ENCODE measurements around the gene TMA7B.
"Not testable (repeated sequence)": the region's sequence is repeated elsewhere in the genome, so short reads cannot be mapped to it uniquely, and the experiment has no call there.

The TMA7B gene

DNA sequence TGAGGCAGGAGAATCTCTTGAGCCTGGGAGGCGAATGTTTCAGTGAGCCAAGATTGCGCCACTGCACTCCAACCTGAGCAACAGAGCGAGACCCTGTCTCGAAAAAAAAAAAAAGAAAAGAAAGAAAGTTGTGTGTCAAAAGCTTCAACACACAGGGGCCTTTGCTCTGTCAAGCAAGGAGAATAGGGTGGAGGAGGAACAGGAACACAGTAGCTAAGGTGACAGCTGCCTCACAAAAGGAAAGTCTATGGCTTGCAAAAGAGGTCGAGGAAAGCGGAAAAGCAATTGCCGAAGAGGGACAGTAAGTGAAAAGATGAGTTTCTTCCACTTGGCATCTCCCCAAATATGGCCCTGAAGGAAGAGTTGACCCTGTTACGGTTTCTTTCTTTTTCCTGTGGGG, 26.5 kb upstream of the TMA7B start:
- no peak for DNase-seq

DNA sequence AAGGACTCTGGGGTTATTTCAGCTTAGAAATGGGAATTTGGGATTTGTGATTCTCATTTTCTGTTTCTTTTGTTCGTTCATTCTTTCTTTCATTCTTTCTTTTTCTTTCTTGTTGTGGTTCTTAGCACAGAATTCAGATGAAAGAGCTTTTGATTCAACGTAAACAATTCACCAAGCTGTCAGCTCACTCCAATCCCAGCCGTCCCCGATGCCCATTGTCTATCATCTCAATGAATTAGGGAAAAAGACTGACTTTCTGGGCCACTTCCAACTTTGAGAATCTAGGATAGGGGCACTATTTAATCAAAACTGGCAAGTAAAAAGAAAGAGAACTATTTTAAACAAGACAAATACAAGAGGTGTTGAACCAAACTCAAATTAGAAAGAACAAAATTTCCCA, 25.1 kb upstream of the TMA7B start:
- no peak for DNase-seq

DNA sequence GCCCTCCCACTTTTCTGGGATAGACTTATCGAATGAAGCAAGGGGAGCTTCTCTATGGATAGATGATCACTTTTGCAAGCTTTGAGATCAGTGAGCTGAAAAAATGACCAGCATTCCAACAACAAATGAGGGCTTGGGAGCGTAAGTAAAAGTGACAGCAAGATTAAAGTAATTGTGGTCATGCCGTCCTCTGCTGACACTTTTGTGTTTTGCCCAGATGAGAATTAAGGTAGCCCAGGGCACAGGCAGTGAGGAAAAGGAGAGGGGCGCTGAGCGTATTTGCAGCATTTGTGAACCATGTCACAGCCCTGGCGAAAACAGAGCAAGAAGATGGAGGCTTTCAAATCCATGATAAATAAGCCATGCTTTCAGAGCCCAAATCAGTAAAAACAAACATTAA, 24.6 kb upstream of the TMA7B start:
- no peak for DNase-seq

DNA sequence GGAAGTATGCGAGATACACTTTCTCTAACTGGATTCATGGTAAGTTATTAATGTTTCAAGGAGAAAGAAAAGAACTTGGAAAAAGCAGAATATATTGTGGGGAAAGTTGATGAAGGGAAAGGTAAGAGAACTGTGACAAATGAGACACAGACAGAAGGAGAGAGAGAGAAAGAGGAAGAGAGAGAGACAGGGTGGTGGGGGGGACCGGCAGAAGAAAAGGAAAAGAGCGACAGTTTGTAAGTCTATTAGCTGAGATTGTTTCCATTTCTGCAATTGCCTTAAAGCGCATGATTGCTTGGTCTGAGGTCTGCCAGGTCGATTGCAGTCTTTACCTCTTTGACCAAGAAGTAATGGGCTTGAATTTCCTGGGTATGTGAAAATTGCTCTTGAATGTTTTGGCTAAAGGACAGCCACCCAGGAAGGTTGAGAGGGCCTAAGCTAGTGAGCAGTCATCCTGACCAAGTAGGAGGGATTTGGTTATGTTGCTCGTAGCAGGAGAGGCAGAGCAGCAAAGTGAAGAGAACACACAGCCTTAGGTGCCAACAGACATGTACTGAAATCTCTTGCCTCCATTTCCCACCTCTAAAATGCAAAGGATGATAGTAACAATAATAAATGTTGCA, 23.6 kb upstream of the TMA7B start:
- DNase-seq = no peak

DNA sequence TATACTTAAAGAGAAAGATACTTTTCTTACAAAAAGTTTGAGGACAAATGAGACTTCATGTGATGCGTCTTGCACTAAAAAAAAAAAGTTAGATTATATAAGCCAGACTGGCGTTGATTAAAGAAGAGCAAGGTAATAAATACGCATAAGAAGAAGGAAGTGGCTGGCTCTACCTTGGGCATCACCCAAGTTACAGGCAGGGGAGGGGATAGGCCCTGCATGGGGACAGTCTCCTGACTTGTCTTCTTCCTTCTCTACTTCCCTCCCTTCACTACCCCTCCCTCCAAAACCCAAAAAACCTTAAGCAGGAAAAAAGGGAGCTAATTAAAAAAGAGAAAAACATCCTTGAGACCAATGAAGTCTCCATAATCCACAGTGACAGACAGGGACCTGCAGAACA, 22.3 kb upstream of the TMA7B start:
- no peak for DNase-seq

DNA sequence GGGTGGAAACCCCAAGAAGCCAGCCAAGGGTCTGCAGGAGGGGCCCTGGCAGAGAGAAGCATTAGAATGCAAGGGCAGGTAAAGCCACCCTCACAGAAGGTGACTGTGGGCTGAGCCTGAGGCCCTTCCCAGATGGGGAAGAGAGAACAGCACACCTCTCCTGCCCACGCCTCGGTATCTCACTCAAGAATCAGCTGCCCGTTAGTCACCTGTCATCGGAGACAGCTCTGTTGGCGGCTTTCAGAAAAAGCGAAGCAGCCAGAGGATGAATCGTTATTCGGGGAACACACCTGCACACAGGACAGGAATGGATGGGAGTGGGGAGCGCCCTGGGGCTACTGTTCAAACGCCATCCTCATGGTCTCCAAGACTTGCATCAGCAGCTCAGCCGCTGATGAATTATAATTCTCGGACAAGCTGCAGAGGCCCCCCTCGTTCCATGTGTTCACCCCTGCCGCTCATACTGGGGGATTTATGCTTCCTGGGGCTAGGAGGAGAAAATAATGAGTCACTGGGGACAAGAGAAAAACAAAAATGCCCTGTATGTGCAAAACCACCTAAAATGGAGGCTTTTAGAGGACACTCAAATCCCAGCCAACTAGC, 21.6 kb upstream of the TMA7B start:
- no peak for DNase-seq

DNA sequence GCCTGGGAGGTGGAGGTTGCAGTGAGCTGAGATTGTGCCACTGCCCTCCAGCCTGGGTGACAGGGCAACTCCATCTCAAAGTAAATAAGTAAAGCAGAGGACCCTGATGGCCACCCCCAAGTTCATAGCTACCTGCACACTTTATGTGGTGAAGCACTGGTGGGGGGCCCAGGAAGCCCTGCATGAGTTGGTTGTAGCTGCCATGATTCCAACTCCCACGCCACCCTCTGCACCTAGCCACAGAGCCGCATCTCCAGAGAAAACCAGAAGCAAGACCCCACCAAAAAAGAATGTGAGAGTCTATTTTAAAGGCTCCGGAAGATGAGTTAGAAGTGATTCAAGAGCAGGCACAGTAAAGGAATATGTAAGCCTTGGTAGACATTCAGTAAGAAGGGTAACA, 20.4 kb upstream of the TMA7B start:
- DNase-seq = no peak

DNA sequence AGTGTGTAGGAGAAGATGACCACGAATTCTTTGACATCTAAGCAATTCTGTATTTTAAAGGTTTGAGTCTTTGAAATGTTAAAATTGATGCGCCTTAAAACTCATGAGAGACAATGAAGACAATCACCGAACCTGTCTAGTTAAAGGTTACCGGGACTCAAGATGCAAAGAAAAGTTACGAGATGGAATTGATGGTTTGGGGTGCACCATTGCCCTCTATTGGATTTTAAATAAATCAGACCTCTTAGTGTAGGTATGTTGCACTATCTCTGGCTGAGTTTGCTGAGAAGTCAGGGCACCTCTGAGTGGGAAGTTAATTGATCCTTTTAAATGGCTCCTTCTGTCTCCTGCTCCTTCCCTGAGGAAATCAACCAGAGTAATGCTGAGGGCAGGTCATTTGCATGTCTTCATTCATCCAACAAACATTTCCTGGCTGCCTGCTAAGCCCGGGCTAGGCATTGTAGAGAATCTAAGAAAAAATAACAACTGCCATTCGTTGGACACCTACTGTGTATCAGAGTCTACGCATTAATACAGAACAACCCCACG, 19.4 kb upstream of the TMA7B start:
- DNase-seq = no peak

DNA sequence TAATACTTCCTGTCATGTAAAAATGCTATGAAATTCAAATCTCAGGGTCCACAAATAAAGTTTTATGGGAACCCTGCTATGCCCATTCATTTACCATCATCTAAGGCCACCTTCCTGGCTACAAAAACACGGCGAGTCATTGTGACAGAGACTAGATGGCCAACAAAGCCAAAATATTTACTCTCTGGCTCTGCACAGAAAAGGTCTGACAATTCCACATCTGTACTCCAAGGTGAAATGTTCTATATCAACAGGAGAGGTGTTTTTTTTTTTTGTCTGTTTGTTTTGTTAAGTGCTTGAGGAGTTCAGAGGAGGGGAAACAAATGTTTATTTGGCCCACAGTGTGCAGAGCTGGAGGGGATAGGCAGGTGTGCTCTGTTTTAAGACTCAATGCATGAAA, 18.6 kb upstream of the TMA7B start:
- DNase-seq = no peak

DNA sequence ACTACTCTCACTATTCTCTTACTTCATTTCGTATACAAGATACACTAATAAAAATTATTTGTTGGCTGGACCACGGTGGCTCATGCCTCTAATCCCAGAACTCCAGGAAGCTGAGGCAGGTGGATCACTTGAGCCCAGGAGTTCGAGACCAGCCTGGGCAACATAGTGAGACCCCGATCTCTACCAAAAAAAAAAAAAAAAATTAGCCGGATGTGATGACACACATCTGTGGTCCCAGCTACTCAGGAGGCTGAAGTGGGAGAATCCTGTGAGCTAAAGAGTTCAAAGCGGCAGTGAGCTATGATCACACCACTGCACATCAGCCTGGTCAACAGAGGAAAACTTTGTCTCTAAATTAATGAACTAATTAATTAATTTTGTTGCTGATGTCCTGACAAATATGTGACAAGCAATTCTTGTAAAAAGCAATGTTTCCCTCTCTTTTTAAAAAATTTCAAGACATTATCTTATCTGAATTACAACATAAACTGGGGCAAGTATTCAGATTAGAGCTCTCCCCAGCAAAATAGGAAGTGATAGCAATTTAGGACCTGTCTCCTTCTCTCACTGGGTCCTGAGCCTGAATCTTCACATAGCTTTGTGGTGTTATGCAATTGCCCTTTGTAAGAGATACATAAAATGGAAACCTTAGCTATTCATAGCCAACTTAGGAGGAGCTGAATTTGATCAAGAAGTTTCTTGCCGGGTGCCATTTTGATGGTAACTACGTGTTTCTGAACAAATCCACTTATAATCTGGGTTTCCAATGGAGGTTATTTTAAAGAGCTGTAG, 17.6 kb upstream of the TMA7B start:
- DNase-seq = peak; percentile 16 to 29

DNA sequence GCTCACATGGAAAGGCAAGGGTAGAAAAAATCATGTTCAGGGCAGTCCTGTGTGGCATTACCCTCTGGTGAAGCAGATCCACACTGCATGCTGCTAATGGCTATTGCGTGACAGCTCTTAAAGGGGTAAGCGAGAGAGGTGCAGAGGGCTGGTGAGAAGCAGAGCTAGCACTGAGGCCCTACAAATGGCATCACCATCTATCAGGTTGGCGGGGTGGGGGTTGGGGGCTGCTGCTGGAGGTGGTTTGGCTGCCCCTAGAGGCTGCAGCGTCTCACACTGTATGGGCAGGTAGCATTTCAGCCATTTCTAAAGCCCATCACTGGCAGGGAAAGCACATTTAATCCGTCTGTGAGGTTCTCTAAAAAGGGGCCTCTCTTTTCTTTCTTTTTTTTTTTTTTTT, 16.9 kb upstream of the TMA7B start:
- no peak for DNase-seq

DNA sequence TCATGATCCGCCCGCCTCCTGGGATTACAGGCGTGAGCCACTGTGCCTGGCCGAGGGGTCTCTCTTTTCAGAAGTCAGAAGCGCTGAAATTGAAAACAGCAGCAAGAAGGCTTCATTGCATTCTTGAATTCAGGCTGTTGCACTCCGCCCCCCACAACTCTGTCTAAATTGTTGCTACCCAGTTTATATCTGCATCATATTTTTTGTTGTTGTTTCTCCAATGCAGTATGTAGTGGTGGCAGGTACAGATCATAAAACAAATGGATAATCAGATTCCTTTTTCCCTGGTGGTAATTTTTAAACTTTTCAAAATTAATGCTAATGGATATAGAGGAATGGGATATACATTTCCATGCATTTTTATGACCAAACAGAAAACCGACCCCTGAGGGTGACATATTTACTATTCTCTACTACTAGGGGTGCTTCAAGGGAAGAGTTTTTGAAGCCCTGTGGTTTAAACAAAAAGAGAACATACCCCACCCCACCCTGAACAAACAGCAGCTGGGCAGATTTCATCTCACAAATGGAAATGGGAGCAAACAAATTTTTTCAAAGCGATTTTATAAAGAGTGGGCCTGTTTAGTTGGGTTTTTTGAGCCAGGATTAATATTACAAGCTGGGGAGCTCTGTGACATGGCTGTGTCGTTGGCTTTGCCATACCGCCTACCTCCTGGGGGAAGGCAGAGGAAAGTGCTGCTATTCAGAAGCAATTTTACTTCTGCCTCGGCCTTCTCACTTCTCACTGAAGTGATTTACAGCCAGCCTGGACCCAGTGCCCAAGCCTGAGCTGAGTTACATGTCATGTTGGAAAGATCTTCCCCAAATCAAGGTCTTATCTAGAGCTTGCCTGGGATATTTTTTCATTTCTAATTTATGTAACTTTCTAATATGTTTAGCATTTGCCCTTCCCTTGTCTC, 16.0 kb upstream of the TMA7B start:
- no peak for DNase-seq

DNA sequence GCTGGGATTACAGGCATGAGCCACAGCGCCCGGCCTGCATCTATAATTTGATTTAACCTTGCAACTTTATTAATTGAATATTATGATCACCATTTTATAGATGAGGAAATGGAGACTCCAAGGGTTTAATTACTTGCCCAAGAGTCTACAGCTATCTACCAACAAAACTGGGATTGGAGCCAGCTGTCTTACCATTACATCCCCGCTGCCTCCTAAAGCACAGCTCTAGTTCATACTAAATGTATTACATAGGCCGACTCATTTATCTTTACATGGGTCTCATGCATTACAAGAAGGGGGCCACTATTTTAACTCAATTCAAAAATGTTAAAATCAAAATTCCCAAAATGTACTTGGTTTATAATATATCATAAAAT, 14.1 kb upstream of the TMA7B start:
- DNase-seq = no peak

DNA sequence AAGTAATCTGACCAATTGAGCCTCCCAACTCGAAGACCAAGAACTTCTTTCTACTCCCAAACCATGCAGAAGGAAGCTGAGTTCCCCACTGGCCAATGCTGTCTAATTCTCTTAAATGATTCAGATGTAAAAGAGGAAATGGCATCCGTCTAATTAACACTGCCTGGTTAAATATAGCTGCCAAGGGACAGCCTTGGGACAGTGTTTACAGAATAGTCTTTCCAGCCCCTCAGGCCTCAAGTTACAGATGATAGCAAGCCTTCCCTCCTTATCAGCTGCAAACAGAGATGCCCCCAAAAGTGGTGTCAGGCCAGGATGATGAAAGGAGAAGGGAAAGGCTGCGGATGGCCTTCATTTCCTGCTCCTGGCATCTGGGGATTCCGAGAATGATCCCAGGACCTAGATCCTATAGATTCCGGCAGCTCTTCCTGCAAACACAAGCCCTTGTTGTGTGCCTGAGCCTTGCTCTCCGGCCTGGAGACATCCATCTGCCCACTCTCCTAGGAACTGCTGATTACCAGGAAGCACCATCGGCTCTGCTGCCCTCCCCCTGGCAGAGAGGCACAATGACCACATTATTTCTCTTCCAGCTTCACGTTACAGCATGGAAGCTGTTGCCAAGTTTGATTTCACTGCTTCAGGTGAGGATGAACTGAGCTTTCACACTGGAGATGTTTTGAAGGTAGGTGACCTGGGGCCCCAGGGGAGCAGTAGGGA, 13.5 kb upstream of the TMA7B start:
- peak; percentile 43 to 50 for DNase-seq

DNA sequence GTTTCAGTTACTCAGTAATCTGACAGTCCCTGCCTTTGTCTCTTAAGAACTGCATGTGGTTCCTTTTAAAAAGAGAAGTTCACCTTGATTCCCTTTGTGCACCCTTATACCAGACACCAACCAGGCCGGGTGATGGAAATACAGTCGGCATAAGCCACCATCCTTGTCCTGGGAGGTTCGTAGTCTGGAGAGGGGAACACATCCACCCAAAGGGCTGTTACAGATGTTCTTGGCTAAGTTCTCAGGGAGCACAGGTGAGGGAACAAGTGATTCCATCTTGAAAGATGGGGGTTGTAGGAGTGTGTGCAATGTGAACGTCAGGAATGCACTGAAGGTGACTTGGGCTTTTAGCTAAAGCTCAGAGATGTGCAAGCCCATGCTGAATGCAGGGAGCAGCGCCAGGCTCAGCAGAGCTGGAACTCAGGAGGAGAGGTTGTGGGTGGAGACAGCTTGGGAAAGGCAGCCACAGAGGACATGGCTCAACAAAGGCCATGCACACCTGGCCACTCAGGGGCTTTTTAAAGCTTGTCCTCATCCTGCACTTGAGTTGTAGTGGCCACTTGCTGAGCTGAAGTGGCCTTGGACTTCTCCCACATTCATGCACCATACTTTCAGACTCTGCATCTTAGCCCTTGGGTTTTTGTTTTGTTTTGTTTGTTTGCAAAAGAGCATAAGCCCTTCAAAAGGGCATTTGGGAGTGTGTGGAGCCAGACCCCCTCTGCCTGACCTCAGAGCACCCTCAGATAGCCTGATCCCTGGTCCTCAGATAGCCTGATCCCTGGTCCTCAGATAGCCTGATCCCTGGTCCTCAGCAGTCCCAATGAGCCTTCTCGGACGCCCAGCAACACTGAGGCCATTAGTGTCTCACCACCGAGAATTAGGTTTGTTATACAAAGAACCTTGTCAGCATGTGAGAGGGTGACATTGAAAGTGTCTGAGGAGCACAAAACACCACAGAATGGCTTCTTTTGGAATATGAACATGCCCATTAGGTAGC, 12.7 kb upstream of the TMA7B start:
- DNase-seq = no peak

DNA sequence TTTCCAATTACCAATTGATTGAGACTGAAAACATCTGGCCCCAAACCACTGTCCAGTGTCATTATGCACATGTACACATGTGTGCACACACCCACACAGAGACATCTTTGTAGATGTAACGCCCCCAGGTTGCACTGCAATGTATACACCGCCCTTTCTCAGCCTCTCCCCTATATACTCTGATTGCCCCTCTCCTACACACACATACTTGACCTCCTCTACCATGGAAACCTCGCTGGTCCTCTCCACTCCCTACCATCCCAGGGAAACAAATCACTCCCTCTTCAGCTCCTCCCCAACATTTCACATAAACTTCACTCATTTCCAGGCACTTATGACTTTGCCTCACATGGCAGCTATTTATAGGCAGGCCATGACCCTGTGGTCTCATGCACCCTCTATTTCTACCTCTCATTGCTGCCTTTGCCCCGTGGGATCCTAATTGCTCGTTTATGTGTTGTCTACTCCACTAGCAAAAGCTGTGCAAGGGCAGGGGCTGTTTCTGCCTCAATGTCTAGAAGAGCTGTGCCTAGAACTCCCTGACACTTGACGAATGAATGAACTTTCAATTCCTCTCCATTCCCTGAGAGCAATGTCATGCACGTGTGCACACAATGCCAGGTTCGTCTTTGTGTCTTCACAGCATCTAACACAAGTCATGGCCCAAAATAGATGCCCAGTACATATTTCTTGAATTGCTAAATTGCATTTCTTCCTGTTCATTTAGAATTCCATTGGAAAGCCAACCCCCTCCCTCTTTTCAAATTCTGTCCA, 10.0 kb upstream of the TMA7B start:
- peak in 1 of 2 donors; percentile 19 for DNase-seq

DNA sequence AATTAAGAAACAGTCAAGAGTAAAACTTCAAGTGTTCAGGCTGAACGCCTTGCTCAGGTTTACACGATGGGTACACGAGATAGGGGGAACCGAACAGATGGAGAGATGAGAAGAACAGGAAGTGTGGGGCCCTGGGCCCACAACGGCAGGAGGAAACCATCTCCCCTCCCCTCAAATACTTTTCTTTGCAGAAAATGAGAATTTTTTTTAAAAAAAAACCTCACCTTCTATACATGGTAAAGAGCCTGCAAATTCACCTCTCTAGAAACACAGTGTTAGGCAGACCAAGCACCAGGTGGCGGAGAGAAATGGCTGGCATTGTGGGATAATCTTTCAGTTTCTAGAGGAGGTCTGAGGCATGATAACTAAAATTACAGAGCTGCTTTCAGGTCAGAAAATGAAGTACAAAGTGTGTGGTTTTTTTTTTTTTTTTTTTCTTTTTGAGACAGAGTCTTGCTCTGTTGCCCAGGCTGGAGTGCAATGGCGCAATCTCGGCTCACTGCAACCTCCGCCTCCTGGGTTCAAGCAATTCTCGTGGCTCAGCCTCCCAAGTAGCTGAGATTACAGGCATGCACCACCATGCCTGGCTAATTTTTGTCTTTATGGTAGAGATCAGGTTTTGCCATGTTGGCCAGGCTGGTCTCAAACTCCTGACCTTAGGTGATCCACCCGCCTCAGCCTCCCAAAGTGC, 8.4 kb upstream of the TMA7B start:
- not testable (repeated sequence) for DNase-seq

DNA sequence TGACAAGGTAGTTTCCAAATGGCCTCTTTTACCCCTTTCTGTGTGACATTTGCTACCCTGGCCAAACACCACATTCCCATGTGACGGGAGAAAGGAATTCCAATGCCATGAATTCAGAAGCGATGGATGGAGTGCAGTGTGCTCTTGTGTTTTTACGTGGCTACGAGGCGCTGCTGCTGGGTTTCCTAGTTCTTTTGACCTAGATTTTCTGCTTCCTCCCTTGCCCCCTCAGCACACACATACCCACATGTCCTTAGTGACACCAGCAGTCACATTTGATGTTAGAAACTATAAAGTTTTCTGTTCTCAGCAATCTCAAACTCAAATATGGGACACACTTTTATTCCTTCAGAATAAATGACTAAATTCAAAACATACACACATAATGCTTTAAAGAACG, 7.8 kb upstream of the TMA7B start:
- DNase-seq = no peak

DNA sequence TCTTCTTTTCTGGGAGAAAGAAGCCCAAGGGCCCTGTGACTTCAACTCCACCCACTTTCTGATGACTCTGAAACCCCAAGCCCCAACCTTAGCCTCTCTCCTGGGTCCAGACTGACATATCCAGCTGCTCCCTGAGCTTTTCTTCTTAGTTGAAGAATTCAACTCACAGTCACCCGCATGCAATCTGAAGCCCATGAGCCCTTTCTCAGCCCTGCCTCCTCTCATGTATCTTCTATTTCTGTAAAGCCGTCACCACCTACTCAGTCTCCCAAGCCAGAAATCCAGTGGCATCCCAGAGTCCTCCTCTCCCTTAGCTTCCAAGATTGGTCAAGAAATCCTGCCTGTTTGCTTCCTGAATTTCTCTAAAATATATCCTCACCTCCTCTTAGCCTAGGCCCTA, 7.1 kb upstream of the TMA7B start:
- no peak for DNase-seq

Measured in inflammatory macrophage (primary cell).